A673 (cell line): ENCODE results near the gene GRXCR1. TPM values are rescaled to one million over a fixed set of nuclear protein-coding genes. Genes with fewer than 3 reads are reported as not detected.

ENCODE experiments used
- BruUV-seq: library from RNA; stranded (reverse); fragments of 400-500 nt; replicated peaks from 2 replicates; lab custom pipeline; 2021; lab: Mats Ljungman, UMichigan
- CTCF ChIA-PET: fragments of 300-600 bp; sonication (Branson Sonifier 250); formaldehyde crosslinking; loops from one replicate; lab custom pipeline; 2022; ENCODE audit warnings: antibody characterized with exemption; lab: Charles Lee
- POLR2A ChIA-PET: fragments of 300-600 bp; sonication (Branson Sonifier 250); formaldehyde crosslinking; loops from one replicate; lab custom pipeline; 2022; ENCODE audit warnings: antibody characterized with exemption; ENCODE audit not compliant: low non-redundant PET; lab: Charles Lee
- DNase-seq: peaks from one replicate; pipeline ENCODE4 v3.0.0-alpha.2; 2015; ENCODE audit warnings: low spot score
- H3K27ac ChIP-seq: fragments of 200-600 bp; sonication (generic); 2 replicates; pipeline ENCODE4 v1.5.1; 2016; ENCODE audit warnings: mixed run types, low read depth, mild to moderate bottlenecking, mixed read lengths, antibody characterized with exemption, low read length; ENCODE audit not compliant: poor library complexity, severe bottlenecking
- H3K27me3 ChIP-seq: fragments of 200-600 bp; sonication (generic); replicated peaks from 2 replicates; pipeline ENCODE4 v1.6.1; 2017; ENCODE audit warnings: mixed run types, low read depth, mild to moderate bottlenecking, mixed read lengths, antibody characterized with exemption, low read length; ENCODE audit not compliant: insufficient read depth, poor library complexity
- H3K36me3 ChIP-seq: fragments of 200-600 bp; sonication (generic); 2 replicates; pipeline ENCODE4 v1.6.1; 2016; ENCODE audit warnings: mixed run types, mild to moderate bottlenecking, mixed read lengths, antibody characterized with exemption, low read length; ENCODE audit not compliant: insufficient read depth, poor library complexity, severe bottlenecking
- H3K4me1 ChIP-seq: fragments of 200-600 bp; sonication (generic); 2 replicates; pipeline ENCODE4 v1.6.1; 2017; ENCODE audit warnings: mixed run types, mild to moderate bottlenecking, mixed read lengths, antibody characterized with exemption, low read length; ENCODE audit not compliant: insufficient read depth, poor library complexity, severe bottlenecking
- H3K4me3 ChIP-seq: fragments of 200-600 bp; sonication (generic); 2 replicates; pipeline ENCODE4 v1.5.1; 2016; ENCODE audit warnings: low read depth, mixed run types, mild to moderate bottlenecking, mixed read lengths, low read length; ENCODE audit not compliant: poor library complexity, severe bottlenecking
- H3K9me3 ChIP-seq: fragments of 200-600 bp; sonication (generic); 2 replicates; pipeline ENCODE4 v1.6.1; 2016; ENCODE audit warnings: mixed run types, low read depth, mild to moderate bottlenecking, mixed read lengths, antibody characterized with exemption, low read length; ENCODE audit not compliant: poor library complexity, severe bottlenecking
- EZH2 ChIP-seq: fragments of 200-600 bp; sonication (generic); IDR thresholded peaks from 2 replicates; pipeline ENCODE4 v1.6.1; 2017; ENCODE audit warnings: borderline replicate concordance, low read depth, mild to moderate bottlenecking, mixed read lengths, antibody characterized with exemption, low read length; ENCODE audit not compliant: poor library complexity, severe bottlenecking
- intact Hi-C: fragments of 100-400 bp; cut with micrococcal nuclease; formaldehyde crosslinking; loops from one replicate; pipeline ENCODE4 v1.10.0; 2022; ENCODE audit not compliant: unreplicated experiment
- total RNA-seq: library from RNA; stranded (reverse); gene quantifications from 2 replicates; pipeline ENCODE4 v1.2.3, GENCODE V29; 2021
- TF ChIP-seq, protein P1 (sequence below): fragments of 300-800, 200-600 bp; sonication (generic); conservative IDR thresholded peaks from 2 replicates; pipeline ENCODE4 v1.5.1; 2017; ENCODE audit warnings: low read depth, mild to moderate bottlenecking, antibody characterized with exemption, low read length, moderate library complexity, mixed read lengths

GRXCR1 gene
- total RNA-seq, 1 experiment from 2014 or later = not detected

DNA sequence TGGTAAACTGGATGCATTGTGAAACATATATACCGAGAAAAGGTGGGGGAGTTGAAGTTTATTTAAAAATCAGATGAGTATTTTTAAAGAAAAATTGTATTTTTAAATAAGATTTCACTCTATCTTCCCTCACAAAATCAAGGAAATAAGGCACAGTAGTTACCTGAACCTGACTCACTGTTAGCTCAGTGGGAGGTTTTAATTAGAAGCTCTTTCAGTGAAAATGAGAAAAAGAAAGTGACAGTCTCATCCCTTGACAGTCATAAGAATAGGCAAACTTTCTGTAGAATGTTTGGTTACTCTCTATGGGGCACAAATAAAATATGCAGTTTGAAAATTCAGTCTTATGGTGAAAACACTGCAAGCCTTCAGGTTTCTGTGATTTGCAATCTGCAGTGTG is 49.7 kb downstream of the GRXCR1 start:
- Histone ChIP-seq H3K27me3 (no peaks in the 10 kb centered on the region), H3K9me3 (no peaks in the 10 kb centered on the region), H3K36me3 (no peaks in the 10 kb centered on the region), H3K4me3 (no peak overlapping the region), H3K27ac (no peak overlapping the region), H3K4me1 (no peaks in the 10 kb centered on the region)
- POLR2A ChIA-PET = no interaction called here
- no TSS peak for BruUV-seq
- TF ChIP-seq EZH2 = no peak
- TF ChIP-seq, protein P1, sequence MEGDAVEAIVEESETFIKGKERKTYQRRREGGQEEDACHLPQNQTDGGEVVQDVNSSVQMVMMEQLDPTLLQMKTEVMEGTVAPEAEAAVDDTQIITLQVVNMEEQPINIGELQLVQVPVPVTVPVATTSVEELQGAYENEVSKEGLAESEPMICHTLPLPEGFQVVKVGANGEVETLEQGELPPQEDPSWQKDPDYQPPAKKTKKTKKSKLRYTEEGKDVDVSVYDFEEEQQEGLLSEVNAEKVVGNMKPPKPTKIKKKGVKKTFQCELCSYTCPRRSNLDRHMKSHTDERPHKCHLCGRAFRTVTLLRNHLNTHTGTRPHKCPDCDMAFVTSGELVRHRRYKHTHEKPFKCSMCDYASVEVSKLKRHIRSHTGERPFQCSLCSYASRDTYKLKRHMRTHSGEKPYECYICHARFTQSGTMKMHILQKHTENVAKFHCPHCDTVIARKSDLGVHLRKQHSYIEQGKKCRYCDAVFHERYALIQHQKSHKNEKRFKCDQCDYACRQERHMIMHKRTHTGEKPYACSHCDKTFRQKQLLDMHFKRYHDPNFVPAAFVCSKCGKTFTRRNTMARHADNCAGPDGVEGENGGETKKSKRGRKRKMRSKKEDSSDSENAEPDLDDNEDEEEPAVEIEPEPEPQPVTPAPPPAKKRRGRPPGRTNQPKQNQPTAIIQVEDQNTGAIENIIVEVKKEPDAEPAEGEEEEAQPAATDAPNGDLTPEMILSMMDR = no peak
- intact Hi-C loops = no loop called here
- CTCF ChIA-PET = no interaction called here
- DNase-seq = no peak

DNA sequence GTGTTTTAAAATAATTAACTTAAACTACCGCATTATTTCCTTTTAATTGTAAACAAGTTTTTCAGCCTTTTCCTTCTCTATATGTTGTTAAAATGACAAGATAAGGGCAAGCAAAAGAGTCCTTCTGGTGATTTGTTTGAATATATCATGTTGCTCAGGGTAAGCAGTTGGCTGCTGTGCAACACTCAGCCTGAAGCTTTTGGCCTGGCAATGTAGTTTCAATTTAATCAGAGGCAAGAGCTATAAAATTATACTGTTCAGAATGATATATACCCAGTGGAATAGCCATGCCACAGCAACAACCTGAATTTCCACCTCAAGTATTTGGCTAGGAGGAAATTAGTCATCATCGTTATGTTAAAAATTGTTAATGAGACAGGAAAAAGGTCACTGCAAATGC is 53.4 kb downstream of the GRXCR1 start:
- H3K4me1 ChIP-seq = no peaks in the 10 kb centered on the region
- no peaks in the 10 kb centered on the region for H3K9me3 ChIP-seq
- DNase-seq = no peak
- no TSS peak for BruUV-seq
- intact Hi-C loops = no loop called here
- H3K4me3 ChIP-seq = no peak overlapping the region
- POLR2A ChIA-PET = no interaction called here
- no peak overlapping the region for H3K27ac ChIP-seq
- TF ChIP-seq, protein P1 = no peak
- no peak for TF ChIP-seq EZH2
- H3K27me3 ChIP-seq = no peaks in the 10 kb centered on the region
- CTCF ChIA-PET = no interaction called here
- no peaks in the 10 kb centered on the region for H3K36me3 ChIP-seq

DNA sequence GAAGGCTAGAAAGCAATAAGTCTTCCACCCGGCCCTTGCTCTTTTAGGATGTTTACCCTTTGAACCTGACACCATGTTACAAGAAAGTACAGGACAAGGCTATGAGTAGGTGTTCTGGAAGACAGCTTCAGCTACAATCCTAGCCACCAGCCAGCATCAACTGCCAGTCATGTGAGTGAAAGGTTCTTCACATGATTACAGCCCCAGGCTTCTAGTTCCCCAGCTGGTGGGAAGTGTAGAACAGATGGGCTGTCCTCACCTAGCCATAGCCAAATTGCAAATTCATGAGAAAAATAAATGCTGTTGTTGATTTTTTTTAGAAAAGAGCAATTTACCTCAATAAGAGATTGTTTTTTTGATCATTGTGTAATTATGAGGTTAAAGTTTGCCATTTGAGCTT is 60.8 kb downstream of the GRXCR1 start:
- no TSS peak for BruUV-seq
- ChIA-PET POLR2A (no interaction called here), CTCF (no interaction called here)
- DNase-seq = no peak
- no peaks in the 10 kb centered on the region for H3K36me3 ChIP-seq
- H3K4me3 ChIP-seq = no peak overlapping the region
- H3K27me3 ChIP-seq = no peaks in the 10 kb centered on the region
- TF ChIP-seq, protein P1 = no peak
- TF ChIP-seq EZH2 = no peak
- intact Hi-C loops = no loop called here
- H3K9me3 ChIP-seq = peaks cover 6% of the 10 kb centered on the region
- no peaks in the 10 kb centered on the region for H3K4me1 ChIP-seq
- H3K27ac ChIP-seq = no peak overlapping the region
